ENCODE measurements around the gene KRTAP5-5.

- TF ChIP-seq CTCF (IDR thresholded peaks at IDR 0.05; ENCODE audit: low read length) (no peak), EZH2 (IDR thresholded peaks at IDR 0.05; ENCODE audit: borderline replicate concordance, low read length) (no peak)
Measured at GRCh38 chr11:1656061-1656441, 26.5 kb downstream of the KRTAP5-5 start.

Measured in OCI-LY1 (cell line).